ENCODE results near the gene WDR43. TPM values are rescaled to one million over a fixed set of nuclear protein-coding genes. Genes with fewer than 3 reads are reported as not detected.

The WDR43 gene, protein sequence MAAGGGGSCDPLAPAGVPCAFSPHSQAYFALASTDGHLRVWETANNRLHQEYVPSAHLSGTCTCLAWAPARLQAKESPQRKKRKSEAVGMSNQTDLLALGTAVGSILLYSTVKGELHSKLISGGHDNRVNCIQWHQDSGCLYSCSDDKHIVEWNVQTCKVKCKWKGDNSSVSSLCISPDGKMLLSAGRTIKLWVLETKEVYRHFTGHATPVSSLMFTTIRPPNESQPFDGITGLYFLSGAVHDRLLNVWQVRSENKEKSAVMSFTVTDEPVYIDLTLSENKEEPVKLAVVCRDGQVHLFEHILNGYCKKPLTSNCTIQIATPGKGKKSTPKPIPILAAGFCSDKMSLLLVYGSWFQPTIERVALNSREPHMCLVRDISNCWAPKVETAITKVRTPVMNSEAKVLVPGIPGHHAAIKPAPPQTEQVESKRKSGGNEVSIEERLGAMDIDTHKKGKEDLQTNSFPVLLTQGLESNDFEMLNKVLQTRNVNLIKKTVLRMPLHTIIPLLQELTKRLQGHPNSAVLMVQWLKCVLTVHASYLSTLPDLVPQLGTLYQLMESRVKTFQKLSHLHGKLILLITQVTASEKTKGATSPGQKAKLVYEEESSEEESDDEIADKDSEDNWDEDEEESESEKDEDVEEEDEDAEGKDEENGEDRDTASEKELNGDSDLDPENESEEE
- total RNA-seq: 181 and 190 TPM in 2 replicates

- Mint-ChIP-seq H3K4me3 (peak within 1 kb of the TSS; percentile 99), H3K9me3 (no peaks in the 10 kb centered on the region), H3K36me3 (ENCODE audit: low read depth) (peaks cover 23% of the 10 kb centered on the region), H3K27ac (peak within 1 kb of the TSS; percentile 95), H3K27me3 (no peaks in the 10 kb centered on the region), H3K4me1 (peaks cover 32% of the 10 kb centered on the region)
- intact Hi-C loops (cut with micrococcal nuclease): loop anchor here (1.0 to 10.0 kb wide), 5 partner anchors 24 to 222 kb away; partner anchors contain the start of gene TRMT61B
- peak; percentile 100 for DNase-seq
Observed at GRCh38 chr2:28894470-28895188, at the start of gene WDR43. Gene WDR43, plus strand, starts transcription at chr2:28894667. Its CDS starts 32 bp downstream, at chr2:28894699.

GRCh38 chr2:28855193-28855592, 39.3 kb upstream of the WDR43 start:
- no peaks in the 10 kb centered on the region for H3K4me1 Mint-ChIP-seq
- H3K27ac Mint-ChIP-seq: no peak overlapping the region
- intact Hi-C loops (cut with micrococcal nuclease): no loop called here
- no peaks in the 10 kb centered on the region for H3K9me3 Mint-ChIP-seq
- peaks cover 11% of the 10 kb centered on the region for H3K36me3 Mint-ChIP-seq (ENCODE audit: low read depth)
- no peak overlapping the region for H3K4me3 Mint-ChIP-seq
- no peak for DNase-seq
- H3K27me3 Mint-ChIP-seq: no peaks in the 10 kb centered on the region

DNA sequence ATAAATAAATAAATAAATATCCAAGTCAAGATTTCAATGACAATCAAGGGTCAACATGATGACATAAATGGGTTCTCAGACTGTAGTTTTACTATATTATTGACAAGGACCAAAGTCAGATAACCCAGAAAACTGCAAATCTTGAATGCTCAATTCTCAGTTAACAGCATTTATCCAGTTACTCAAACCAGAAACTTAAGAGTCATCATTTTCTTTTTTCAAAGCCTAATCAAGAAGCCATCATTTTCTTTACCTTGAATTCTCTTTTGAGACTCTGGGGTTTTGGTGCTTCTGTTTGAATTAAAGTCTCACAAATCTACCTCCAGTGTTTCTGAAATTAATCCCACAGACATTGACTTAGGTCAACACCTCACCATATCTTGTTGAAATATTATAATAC, 38.5 kb upstream of the WDR43 start:
- DNase-seq: no peak
- Mint-ChIP-seq H3K27ac (no peak overlapping the region), H3K4me3 (no peak overlapping the region), H3K9me3 (no peaks in the 10 kb centered on the region), H3K36me3 (ENCODE audit: low read depth) (peaks cover 18% of the 10 kb centered on the region), H3K27me3 (no peaks in the 10 kb centered on the region), H3K4me1 (no peaks in the 10 kb centered on the region)
- intact Hi-C loops (cut with micrococcal nuclease): no loop called here

GRCh38 chr2:28868611-28869010, 25.9 kb upstream of the WDR43 start:
- Mint-ChIP-seq H3K4me3 (peak overlapping the region; percentile 75), H3K9me3 (no peaks in the 10 kb centered on the region), H3K4me1 (peaks cover 32% of the 10 kb centered on the region), H3K27ac (peak overlapping the region; percentile 39), H3K36me3 (ENCODE audit: low read depth) (peaks cover 25% of the 10 kb centered on the region), H3K27me3 (no peaks in the 10 kb centered on the region)
- intact Hi-C loops (cut with micrococcal nuclease): no loop called here
- no peak for DNase-seq

DNA sequence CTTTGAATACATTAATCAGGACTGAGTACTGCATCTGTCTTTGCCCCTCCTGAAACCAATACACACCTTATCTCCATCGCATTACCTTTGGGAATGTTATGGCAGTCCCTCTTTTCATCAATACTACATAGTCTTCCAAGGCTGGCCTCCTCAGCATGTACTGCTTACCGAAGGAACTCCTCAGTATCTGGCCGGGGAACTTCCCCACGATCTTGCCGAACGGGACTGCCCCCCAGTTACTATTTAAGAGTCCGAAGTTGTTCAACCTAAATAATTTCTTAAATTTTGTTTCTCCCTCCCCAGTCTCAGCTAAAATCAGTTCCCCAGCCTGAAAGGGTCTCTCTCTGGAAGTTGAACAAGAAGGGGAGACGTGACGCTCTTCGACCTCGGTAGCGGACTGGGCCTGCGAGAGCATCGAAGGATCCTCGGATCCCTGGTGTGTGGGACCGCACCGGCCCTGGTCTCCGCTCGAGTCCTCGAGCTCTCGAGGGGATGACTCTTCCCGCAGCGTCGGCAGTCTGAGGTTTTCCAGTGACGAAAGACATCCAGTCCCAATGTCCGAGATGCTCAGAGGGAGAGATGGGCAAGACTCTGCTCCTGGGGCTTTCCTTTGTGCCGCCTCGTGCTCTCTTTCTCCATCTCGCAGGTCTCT, 24.8 kb upstream of the WDR43 start:
- H3K9me3 Mint-ChIP-seq: no peaks in the 10 kb centered on the region
- intact Hi-C loops (cut with micrococcal nuclease): loop anchor here (1.0 to 10.0 kb wide), 4 partner anchors 25 to 1278 kb away; partner anchors contain the start of genes WDR43 and YPEL5
- peak overlapping the region; percentile 97 for H3K27ac Mint-ChIP-seq
- peak overlapping the region; percentile 94 for H3K4me3 Mint-ChIP-seq
- H3K36me3 Mint-ChIP-seq (ENCODE audit: low read depth): peaks cover 18% of the 10 kb centered on the region
- peaks cover 26% of the 10 kb centered on the region for H3K4me1 Mint-ChIP-seq
- H3K27me3 Mint-ChIP-seq: peaks cover 4% of the 10 kb centered on the region
- DNase-seq: no peak

DNA sequence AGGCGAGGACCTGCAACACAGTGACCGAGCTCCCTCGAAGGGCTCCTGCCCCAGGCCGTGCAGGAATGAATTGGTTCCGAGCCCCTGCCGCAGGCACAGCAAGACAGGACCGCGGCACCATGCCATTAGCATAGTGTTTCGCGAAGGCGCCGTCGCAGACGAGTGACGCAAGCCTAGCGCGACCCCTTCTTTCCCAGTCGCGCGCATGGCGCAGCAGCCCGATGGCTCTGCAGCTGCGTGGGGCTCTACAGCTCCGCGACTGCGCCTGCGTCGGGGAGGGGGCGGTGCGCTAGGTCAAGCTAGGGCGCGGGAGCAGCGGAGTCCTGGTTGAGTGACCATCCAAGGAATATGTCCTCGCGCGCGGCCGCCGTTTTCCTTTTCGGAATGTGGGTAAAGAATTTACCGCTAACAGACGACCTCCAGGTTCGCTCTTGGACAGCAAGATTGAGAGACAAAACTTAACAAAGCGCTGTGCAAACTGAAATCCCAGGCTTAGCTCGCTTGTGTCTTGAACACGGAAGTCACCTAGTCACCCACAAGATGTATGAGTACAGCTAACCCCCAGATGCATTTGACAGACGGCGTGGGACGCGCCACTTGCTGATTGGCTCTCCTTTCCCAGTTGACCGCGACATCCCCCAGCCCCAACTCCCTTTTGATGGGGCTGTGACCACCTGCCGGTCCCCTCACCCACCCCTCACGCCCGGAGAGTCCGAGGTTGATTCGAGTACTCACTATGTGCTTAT, 24.1 kb upstream of the WDR43 start, which contains the start of gene TRMT61B:
Gene TRMT61B, minus strand, starts transcription at position 164 of the 746 bp plus-strand sequence. Its CDS starts 32 bp downstream, at position 132.
- Mint-ChIP-seq H3K4me3 (peak within 1 kb of the TSS; percentile 94), H3K9me3 (no peaks in the 10 kb centered on the region), H3K4me1 (peaks cover 20% of the 10 kb centered on the region), H3K27me3 (peaks cover 9% of the 10 kb centered on the region), H3K36me3 (ENCODE audit: low read depth) (peaks cover 14% of the 10 kb centered on the region), H3K27ac (peak within 1 kb of the TSS; percentile 97)
- intact Hi-C loops (cut with micrococcal nuclease): loop anchor here (1.0 to 10.0 kb wide), 4 partner anchors 24 to 1277 kb away; partner anchors contain the start of genes WDR43 and YPEL5
- DNase-seq: peak; percentile 100

GRCh38 chr2:28871620-28872019, 22.8 kb upstream of the WDR43 start:
- Mint-ChIP-seq H3K9me3 (no peaks in the 10 kb centered on the region), H3K27me3 (peaks cover 20% of the 10 kb centered on the region), H3K4me3 (peak overlapping the region; percentile 94), H3K4me1 (peaks cover 19% of the 10 kb centered on the region), H3K27ac (no peak overlapping the region), H3K36me3 (ENCODE audit: low read depth) (peaks cover 8% of the 10 kb centered on the region)
- DNase-seq: no peak
- intact Hi-C loops (cut with micrococcal nuclease): loop anchor here (5.0 to 10.0 kb wide), 2 partner anchors 307 to 1276 kb away; partner anchors contain the start of gene YPEL5

DNA sequence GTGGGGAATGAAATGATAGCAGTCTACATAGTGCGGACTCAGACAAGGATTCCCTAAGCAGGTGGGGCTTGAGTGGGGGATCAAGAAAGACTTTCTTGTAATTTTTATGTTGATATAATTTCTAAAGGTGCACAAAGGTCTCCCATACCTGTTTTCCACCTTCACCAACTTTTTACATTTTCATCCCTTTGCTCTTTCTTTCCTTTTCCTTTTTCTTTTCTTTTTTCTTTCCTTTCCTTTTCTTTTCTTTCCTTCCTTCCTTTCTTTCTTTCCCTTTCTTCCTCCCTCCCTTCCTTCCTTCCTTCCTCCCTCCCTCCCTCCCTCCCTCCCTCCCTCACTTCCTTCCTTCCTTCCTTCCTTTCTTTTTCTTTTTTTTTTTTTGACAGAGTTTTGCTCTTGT, 14.3 kb upstream of the WDR43 start:
- no peaks in the 10 kb centered on the region for H3K36me3 Mint-ChIP-seq (ENCODE audit: low read depth)
- H3K27me3 Mint-ChIP-seq: peaks cover 37% of the 10 kb centered on the region
- no peaks in the 10 kb centered on the region for H3K9me3 Mint-ChIP-seq
- no peak for DNase-seq
- no peak overlapping the region for H3K4me3 Mint-ChIP-seq
- H3K27ac Mint-ChIP-seq: no peak overlapping the region
- no peaks in the 10 kb centered on the region for H3K4me1 Mint-ChIP-seq
- intact Hi-C loops (cut with micrococcal nuclease): no loop called here

GRCh38 chr2:28893488-28893887, 979 bp upstream of the WDR43 start:
- Mint-ChIP-seq H3K9me3 (no peaks in the 10 kb centered on the region), H3K4me3 (no peak overlapping the region), H3K36me3 (ENCODE audit: low read depth) (peaks cover 23% of the 10 kb centered on the region), H3K27ac (no peak overlapping the region), H3K4me1 (peaks cover 25% of the 10 kb centered on the region), H3K27me3 (peaks cover 5% of the 10 kb centered on the region)
- intact Hi-C loops (cut with micrococcal nuclease): loop anchor here (10.0 kb wide), 1 partner anchor 121 kb away; no protein-coding TSS in a partner anchor
- DNase-seq: no peak

DNA sequence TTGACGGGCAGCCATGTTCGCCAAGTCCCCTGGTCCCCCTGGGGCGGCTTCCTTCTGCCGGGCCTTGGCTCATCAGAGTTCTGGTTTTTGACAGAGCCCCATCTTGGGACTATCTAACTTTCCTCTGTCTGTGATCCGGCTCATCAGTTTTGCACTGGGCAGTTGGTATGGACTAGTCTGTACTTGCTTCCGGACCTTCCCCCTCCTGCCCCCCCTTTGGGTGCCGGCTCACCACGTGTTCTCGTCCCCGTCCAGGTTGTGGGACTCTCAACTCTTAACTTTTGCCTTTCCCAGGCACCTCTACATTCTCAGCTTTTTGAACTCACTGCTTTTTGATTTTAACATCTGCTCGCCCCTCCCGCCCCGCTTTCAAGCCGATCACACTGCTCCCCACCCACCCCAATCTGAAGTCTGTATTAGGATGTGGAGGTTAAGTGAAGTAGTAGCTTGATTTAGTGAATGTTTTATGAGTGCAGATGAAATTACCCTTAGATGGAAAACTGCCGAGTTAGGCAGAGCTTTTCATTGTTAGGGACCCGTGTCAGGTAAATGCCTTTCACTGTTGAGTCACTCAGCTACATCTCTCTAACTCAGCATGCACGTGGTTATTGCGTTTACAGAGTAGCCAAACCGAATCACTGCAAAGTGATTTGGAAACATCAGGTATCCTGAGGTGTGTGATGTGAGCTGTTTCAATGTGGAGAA, 874 bp downstream of the WDR43 start:
- Mint-ChIP-seq H3K27ac (peak overlapping the region; percentile 95), H3K9me3 (no peaks in the 10 kb centered on the region), H3K36me3 (ENCODE audit: low read depth) (peaks cover 23% of the 10 kb centered on the region), H3K4me3 (peak overlapping the region; percentile 99), H3K4me1 (peaks cover 35% of the 10 kb centered on the region), H3K27me3 (no peaks in the 10 kb centered on the region)
- DNase-seq: peak; percentile 83
- intact Hi-C loops (cut with micrococcal nuclease): loop anchor here (2.0 to 10.0 kb wide), 4 partner anchors 73 to 221 kb away; no protein-coding TSS in a partner anchor

GRCh38 chr2:28896906-28897305, 2.4 kb downstream of the WDR43 start:
- intact Hi-C loops (cut with micrococcal nuclease): loop anchor here (5.0 to 10.0 kb wide), 2 partner anchors 75 to 118 kb away; no protein-coding TSS in a partner anchor
- H3K4me3 Mint-ChIP-seq: peak overlapping the region; percentile 99
- peaks cover 31% of the 10 kb centered on the region for H3K36me3 Mint-ChIP-seq (ENCODE audit: low read depth)
- peaks cover 42% of the 10 kb centered on the region for H3K4me1 Mint-ChIP-seq
- no peak overlapping the region for H3K27ac Mint-ChIP-seq
- no peak for DNase-seq
- no peaks in the 10 kb centered on the region for H3K27me3 Mint-ChIP-seq
- H3K9me3 Mint-ChIP-seq: no peaks in the 10 kb centered on the region

DNA sequence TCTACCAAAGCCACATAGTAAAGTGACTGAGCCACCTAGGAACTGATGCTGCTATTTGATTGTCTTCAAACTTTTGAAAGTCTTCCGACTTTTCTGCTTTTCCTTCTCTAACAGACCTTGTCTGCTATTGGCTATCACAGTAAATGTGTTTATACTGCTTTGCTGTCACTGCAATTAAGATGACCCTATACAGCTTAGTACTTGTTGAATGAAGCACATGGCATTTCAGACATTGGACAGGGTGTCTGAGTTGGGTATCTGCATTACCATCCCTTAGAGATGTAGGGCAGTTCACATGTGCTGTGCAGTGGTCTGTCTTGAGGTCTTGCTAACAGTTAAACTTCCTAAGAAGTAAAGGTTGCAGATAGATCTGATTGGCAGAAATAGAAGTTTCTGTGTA, 3.6 kb downstream of the WDR43 start:
- Mint-ChIP-seq H3K27ac (peak overlapping the region; percentile 13), H3K4me3 (peak overlapping the region; percentile 72), H3K4me1 (peaks cover 45% of the 10 kb centered on the region), H3K9me3 (no peaks in the 10 kb centered on the region), H3K36me3 (ENCODE audit: low read depth) (peaks cover 37% of the 10 kb centered on the region), H3K27me3 (no peaks in the 10 kb centered on the region)
- intact Hi-C loops (cut with micrococcal nuclease): loop anchor here (5.0 to 10.0 kb wide), 2 partner anchors 76 to 117 kb away; no protein-coding TSS in a partner anchor
- no peak for DNase-seq

Measured in activated CD4-positive, alpha-beta T cell treated with anti-CD3 and anti-CD28 coated beads, Interleukin-2, amount 10 ng/mL, durations not matched to agents 24 days and 14 days (primary cell).